Activated T-cell treated with anti-CD3 and anti-CD28 coated beads, Interleukin-2, amount 50 U/mL, for 72 hours (primary cell): Measurements from ENCODE around the gene TJP2. TPM values are rescaled to one million over a fixed set of nuclear protein-coding genes. Genes with fewer than 3 reads are reported as not detected.

ENCODE experiments used
- ATAC-seq, 2 donors: fragments of 150-1000 bp; cut with Tn5 transposase; replicated peaks in 1 of 2; 2 replicates each; pipeline ENCODE4 v1.10.0; 2021; ENCODE audit warnings: moderate library complexity in 2 of 2, mild to moderate bottlenecking in 1 of 2
- DNase-seq, 2 donors: peaks; one replicate each; pipeline ENCODE4 v3.0.0; 2021 to 2022; ENCODE audit warnings: mixed read lengths in 1 of 2
- H3K27ac Mint-ChIP-seq: one replicate; pipeline ENCODE4 v1.8.0; 2022; ENCODE audit warnings: mild to moderate bottlenecking, moderate library complexity, mixed read lengths
- H3K27me3 Mint-ChIP-seq: one replicate; pipeline ENCODE4 v1.8.0; 2022; ENCODE audit warnings: low read depth, mixed read lengths
- H3K36me3 Mint-ChIP-seq, 2 donors: one replicate each; pipeline ENCODE4 v1.8.0; 2022; ENCODE audit warnings: mixed read lengths in 2 of 2, mild to moderate bottlenecking in 1 of 2; ENCODE audit not compliant: insufficient read depth in 2 of 2
- H3K4me1 Mint-ChIP-seq: one replicate; pipeline ENCODE4 v1.8.0; 2022; ENCODE audit warnings: low read depth, mixed read lengths
- H3K4me3 Mint-ChIP-seq, 2 donors: one replicate each; pipeline ENCODE4 v1.8.0; 2022; ENCODE audit warnings: mild to moderate bottlenecking in 2 of 2, mixed read lengths in 2 of 2, moderate library complexity in 2 of 2
- H3K9me3 Mint-ChIP-seq, 2 donors: one replicate each; pipeline ENCODE4 v1.8.0; 2022; ENCODE audit warnings: mixed read lengths in 2 of 2
- total RNA-seq, 2 donors: library from RNA; stranded (reverse); gene quantifications; one replicate each; pipeline ENCODE4 v1.2.3, GENCODE V29; 2022

TJP2 gene
- total RNA-seq, 2 donors from 2014 or later, result 31.1 to 33.8 TPM

- H3K4me1 Mint-ChIP-seq, result peaks cover 68% of the 10 kb centered on the region
- peaks cover 45% of the 10 kb centered on the region for H3K27me3 Mint-ChIP-seq
- H3K36me3 Mint-ChIP-seq, result peaks cover 0 to 4% of the 10 kb centered on the region in 2 donors
- no peak for DNase-seq
- no peak overlapping the region for H3K4me3 Mint-ChIP-seq
- H3K9me3 Mint-ChIP-seq, result no peaks in the 10 kb centered on the region
- H3K27ac Mint-ChIP-seq, result no peak overlapping the region
- ATAC-seq, result no peak
These were observed 2.6 kb upstream of the TJP2 start for GRCh38 chr9:69171517-69171916.

GRCh38 chr9:69172895-69173294 is 1.2 kb upstream of the TJP2 start:
- Mint-ChIP-seq H3K36me3 (peaks cover 0 to 4% of the 10 kb centered on the region in 2 donors), H3K9me3 (no peaks in the 10 kb centered on the region), H3K27me3 (peaks cover 45% of the 10 kb centered on the region), H3K27ac (peak overlapping the region; percentile 64), H3K4me1 (peaks cover 78% of the 10 kb centered on the region), H3K4me3 (peak overlapping the region; percentile 93 to 98)
- DNase-seq (no peak), ATAC-seq (no peak)

DNA sequence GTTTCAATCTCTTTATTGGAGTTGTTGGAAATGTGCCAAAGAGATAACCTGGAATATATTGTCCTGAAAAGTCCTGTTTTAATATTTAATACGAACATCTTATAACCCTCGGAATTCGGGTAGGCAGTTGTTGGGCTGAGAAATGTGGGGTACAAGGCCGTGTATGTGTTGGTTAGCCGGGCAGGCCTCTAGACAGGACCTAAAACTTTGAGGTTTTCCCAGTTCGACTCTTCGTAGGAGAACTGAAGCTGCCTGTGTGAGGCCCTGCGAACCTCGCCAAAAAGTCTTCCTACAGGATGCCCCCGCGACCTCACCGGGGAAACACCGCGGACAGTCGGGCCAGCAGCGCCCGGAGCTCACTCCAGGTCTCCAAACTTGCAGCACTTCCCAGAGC is 583 bp upstream of the TJP2 start:
- H3K9me3 Mint-ChIP-seq, result no peaks in the 10 kb centered on the region
- H3K4me3 Mint-ChIP-seq, result peak overlapping the region; percentile 93 to 98
- no peak for DNase-seq
- ATAC-seq, result no peak
- peaks cover 0 to 4% of the 10 kb centered on the region in 2 donors for H3K36me3 Mint-ChIP-seq
- H3K27me3 Mint-ChIP-seq, result peaks cover 45% of the 10 kb centered on the region
- peaks cover 78% of the 10 kb centered on the region for H3K4me1 Mint-ChIP-seq
- H3K27ac Mint-ChIP-seq, result peak overlapping the region; percentile 64

GRCh38 chr9:69174616-69175463 is 763 bp downstream of the TJP2 start:
- Mint-ChIP-seq H3K27me3 (peaks cover 45% of the 10 kb centered on the region), H3K9me3 (no peaks in the 10 kb centered on the region), H3K4me3 (peak overlapping the region; percentile 93 to 98), H3K4me1 (peaks cover 77% of the 10 kb centered on the region), H3K36me3 (peaks cover 0 to 4% of the 10 kb centered on the region in 2 donors), H3K27ac (peak overlapping the region; percentile 86)
- peak; percentile 72 to 81 for DNase-seq
- ATAC-seq, result peak; percentile 81 to 82

- H3K4me1 Mint-ChIP-seq, result peaks cover 82% of the 10 kb centered on the region
- peaks cover 43% of the 10 kb centered on the region for H3K27me3 Mint-ChIP-seq
- H3K27ac Mint-ChIP-seq, result peak overlapping the region; percentile 55
- H3K9me3 Mint-ChIP-seq, result no peaks in the 10 kb centered on the region
- H3K36me3 Mint-ChIP-seq, result peaks cover 0 to 4% of the 10 kb centered on the region in 2 donors
- H3K4me3 Mint-ChIP-seq, result peak overlapping the region; percentile 93 to 98
- peak in 1 of 2 donors; percentile 24 for ATAC-seq
- peak in 1 of 2 donors; percentile 4 for DNase-seq
These were observed 1.4 kb downstream of the TJP2 start for GRCh38 chr9:69175486-69175885.

- Mint-ChIP-seq H3K9me3 (no peaks in the 10 kb centered on the region), H3K27ac (no peak overlapping the region), H3K27me3 (peaks cover 32% of the 10 kb centered on the region), H3K4me3 (peak overlapping the region; percentile 93 to 98), H3K36me3 (peaks cover 0 to 3% of the 10 kb centered on the region in 2 donors), H3K4me1 (peaks cover 80% of the 10 kb centered on the region)
- peak in 1 of 2 donors; percentile 10 for DNase-seq
- no peak for ATAC-seq
These were observed 2.5 kb downstream of the TJP2 start for GRCh38 chr9:69176471-69177171.

DNA sequence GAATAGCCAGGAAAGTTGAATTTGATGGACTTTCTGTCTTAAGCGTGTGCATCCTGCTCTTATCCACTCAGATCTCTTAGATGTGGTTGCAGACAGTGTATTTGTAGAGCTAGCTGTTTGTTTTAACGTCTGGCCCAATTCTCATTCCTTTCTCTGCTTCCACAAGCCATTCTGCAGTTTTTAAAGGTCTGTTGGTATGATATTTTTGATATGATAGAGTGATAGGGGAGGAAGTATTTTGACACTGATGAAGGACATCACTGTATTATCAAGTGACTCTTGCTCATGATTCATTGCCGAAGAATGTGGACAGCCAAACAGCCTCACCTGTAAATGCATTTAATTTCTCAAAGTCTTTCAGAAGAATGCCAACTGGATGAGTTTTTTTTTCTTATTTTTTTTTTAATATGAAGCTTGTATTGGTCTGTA is 4.5 kb downstream of the TJP2 start:
- peaks cover 78% of the 10 kb centered on the region for H3K4me1 Mint-ChIP-seq
- peak overlapping the region in 1 of 2 donors; percentile 7 for H3K4me3 Mint-ChIP-seq

DNA sequence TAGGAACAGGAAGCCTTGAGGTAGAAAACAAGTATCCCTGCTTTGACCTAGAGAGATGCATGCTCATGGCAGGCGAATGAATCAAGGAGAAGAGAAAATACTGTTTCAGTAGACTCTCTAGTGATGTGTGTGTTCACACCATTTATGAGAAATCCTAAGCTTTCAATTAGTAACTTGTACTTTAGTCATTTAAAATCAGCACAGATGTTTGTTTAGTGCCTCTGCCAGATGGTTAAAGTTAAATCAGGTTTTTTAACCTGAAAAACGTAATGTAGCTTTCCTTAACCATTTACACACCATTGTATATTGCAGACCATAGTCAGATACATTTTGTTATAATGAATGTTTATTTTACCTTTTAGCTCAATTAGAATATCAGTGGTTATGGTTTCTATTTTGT is 5.0 kb downstream of the TJP2 start:
- ATAC-seq, result no peak
- H3K4me1 Mint-ChIP-seq, result peaks cover 77% of the 10 kb centered on the region
- DNase-seq, result no peak
- H3K9me3 Mint-ChIP-seq, result no peaks in the 10 kb centered on the region
- peaks cover 15% of the 10 kb centered on the region for H3K27me3 Mint-ChIP-seq
- no peak overlapping the region for H3K27ac Mint-ChIP-seq
- H3K36me3 Mint-ChIP-seq, result peaks cover 2 to 4% of the 10 kb centered on the region in 2 donors
- H3K4me3 Mint-ChIP-seq, result no peak overlapping the region

More for the DNA sequence above, 4.5 kb downstream of the TJP2 start:
- ATAC-seq, result no peak
- H3K9me3 Mint-ChIP-seq, result no peaks in the 10 kb centered on the region
- peaks cover 15% of the 10 kb centered on the region for H3K27me3 Mint-ChIP-seq
- DNase-seq, result no peak
- no peak overlapping the region for H3K27ac Mint-ChIP-seq
- H3K36me3 Mint-ChIP-seq, result peaks cover 2 to 4% of the 10 kb centered on the region in 2 donors

- ATAC-seq, result no peak
- Mint-ChIP-seq H3K27me3 (peaks cover 13% of the 10 kb centered on the region), H3K9me3 (no peaks in the 10 kb centered on the region), H3K27ac (peak overlapping the region; percentile 55), H3K36me3 (peaks cover 0 to 4% of the 10 kb centered on the region in 2 donors), H3K4me3 (peak overlapping the region; percentile 36 to 76), H3K4me1 (peaks cover 66% of the 10 kb centered on the region)
- DNase-seq, result no peak
These were observed 6.1 kb downstream of the TJP2 start for GRCh38 chr9:69180200-69180599.

- H3K27me3 Mint-ChIP-seq, result peaks cover 9% of the 10 kb centered on the region
- peaks cover 0 to 4% of the 10 kb centered on the region in 2 donors for H3K36me3 Mint-ChIP-seq
- peak; percentile 96 to 97 for ATAC-seq
- H3K4me1 Mint-ChIP-seq, result peaks cover 62% of the 10 kb centered on the region
- peak overlapping the region; percentile 36 to 76 for H3K4me3 Mint-ChIP-seq
- no peaks in the 10 kb centered on the region for H3K9me3 Mint-ChIP-seq
- H3K27ac Mint-ChIP-seq, result peak overlapping the region; percentile 55
- peak; percentile 62 to 72 for DNase-seq
These were observed 6.6 kb downstream of the TJP2 start for GRCh38 chr9:69180670-69181069.

GRCh38 chr9:69181908-69182353 is 7.9 kb downstream of the TJP2 start:
- H3K27ac Mint-ChIP-seq, result peak overlapping the region; percentile 30
- no peaks in the 10 kb centered on the region for H3K9me3 Mint-ChIP-seq
- ATAC-seq (no peak), DNase-seq (no peak)
- peaks cover 57% of the 10 kb centered on the region for H3K4me1 Mint-ChIP-seq
- H3K4me3 Mint-ChIP-seq, result peak overlapping the region in 1 of 2 donors; percentile 55
- no peaks in the 10 kb centered on the region for H3K27me3 Mint-ChIP-seq
- peaks cover 0 to 4% of the 10 kb centered on the region in 2 donors for H3K36me3 Mint-ChIP-seq

DNA sequence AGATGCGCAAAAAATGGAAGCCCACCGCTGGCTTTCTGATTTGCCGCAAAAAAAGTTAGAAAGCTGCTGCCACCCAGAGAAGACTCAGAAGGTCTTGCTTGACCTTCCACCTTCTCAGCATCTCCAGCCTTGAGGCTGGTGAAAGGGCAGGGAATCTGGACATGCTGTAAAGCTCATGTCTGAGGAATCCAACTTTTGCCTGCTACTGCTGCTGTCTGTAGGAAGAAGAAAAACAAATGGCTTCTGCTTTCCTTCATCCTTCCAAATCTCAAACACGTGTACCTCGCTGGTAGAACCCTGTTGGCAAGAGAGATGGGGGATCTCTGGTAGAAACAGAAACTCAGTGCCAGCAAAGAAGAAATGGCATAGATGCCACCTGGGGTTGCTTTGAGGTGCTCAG is 10.2 kb downstream of the TJP2 start:
- H3K4me1 Mint-ChIP-seq, result peaks cover 40% of the 10 kb centered on the region
- no peak overlapping the region for H3K4me3 Mint-ChIP-seq
- ATAC-seq (no peak), DNase-seq (no peak)
- peaks cover 0 to 4% of the 10 kb centered on the region in 2 donors for H3K36me3 Mint-ChIP-seq
- H3K9me3 Mint-ChIP-seq, result no peaks in the 10 kb centered on the region
- no peak overlapping the region for H3K27ac Mint-ChIP-seq
- H3K27me3 Mint-ChIP-seq, result no peaks in the 10 kb centered on the region
